ENCODE data around the gene HAGH.

DNA sequence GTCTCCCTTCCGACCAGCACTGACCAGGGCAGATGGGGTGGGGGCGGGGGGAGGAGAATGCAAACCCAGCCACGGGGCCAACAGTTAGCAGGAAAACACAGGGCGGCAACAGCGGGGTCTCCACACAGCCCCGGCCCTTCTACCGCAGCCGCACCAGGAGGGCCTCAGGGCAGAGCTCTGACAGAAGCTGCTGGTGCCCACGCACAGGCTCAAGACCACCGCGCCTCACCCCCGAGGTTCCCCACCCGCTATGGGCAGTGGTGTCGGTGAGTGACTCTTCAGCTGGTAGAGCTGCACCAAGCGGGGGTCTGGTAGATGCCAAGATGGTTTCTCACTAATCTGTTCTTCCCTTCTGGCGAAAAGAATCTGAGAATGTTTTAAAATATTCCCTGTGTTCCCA, 16.1 kb downstream of the HAGH start:
- TF ChIP-seq, protein P1, sequence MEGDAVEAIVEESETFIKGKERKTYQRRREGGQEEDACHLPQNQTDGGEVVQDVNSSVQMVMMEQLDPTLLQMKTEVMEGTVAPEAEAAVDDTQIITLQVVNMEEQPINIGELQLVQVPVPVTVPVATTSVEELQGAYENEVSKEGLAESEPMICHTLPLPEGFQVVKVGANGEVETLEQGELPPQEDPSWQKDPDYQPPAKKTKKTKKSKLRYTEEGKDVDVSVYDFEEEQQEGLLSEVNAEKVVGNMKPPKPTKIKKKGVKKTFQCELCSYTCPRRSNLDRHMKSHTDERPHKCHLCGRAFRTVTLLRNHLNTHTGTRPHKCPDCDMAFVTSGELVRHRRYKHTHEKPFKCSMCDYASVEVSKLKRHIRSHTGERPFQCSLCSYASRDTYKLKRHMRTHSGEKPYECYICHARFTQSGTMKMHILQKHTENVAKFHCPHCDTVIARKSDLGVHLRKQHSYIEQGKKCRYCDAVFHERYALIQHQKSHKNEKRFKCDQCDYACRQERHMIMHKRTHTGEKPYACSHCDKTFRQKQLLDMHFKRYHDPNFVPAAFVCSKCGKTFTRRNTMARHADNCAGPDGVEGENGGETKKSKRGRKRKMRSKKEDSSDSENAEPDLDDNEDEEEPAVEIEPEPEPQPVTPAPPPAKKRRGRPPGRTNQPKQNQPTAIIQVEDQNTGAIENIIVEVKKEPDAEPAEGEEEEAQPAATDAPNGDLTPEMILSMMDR (IDR thresholded peaks at IDR 0.05), result no peak
- TF ChIP-seq, protein P2, sequence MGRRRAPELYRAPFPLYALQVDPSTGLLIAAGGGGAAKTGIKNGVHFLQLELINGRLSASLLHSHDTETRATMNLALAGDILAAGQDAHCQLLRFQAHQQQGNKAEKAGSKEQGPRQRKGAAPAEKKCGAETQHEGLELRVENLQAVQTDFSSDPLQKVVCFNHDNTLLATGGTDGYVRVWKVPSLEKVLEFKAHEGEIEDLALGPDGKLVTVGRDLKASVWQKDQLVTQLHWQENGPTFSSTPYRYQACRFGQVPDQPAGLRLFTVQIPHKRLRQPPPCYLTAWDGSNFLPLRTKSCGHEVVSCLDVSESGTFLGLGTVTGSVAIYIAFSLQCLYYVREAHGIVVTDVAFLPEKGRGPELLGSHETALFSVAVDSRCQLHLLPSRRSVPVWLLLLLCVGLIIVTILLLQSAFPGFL (CRISPR knock-in tag; IDR thresholded peaks at IDR 0.05; ENCODE audit: borderline replicate concordance), result no peak
- TF ChIP-seq, protein P3, sequence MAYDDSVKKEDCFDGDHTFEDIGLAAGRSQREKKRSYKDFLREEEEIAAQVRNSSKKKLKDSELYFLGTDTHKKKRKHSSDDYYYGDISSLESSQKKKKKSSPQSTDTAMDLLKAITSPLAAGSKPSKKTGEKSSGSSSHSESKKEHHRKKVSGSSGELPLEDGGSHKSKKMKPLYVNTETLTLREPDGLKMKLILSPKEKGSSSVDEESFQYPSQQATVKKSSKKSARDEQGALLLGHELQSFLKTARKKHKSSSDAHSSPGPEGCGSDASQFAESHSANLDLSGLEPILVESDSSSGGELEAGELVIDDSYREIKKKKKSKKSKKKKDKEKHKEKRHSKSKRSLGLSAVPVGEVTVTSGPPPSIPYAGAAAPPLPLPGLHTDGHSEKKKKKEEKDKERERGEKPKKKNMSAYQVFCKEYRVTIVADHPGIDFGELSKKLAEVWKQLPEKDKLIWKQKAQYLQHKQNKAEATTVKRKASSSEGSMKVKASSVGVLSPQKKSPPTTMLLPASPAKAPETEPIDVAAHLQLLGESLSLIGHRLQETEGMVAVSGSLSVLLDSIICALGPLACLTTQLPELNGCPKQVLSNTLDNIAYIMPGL (CRISPR knock-in tag; IDR thresholded peaks at IDR 0.05), result no peak
- TF ChIP-seq, protein P4, sequence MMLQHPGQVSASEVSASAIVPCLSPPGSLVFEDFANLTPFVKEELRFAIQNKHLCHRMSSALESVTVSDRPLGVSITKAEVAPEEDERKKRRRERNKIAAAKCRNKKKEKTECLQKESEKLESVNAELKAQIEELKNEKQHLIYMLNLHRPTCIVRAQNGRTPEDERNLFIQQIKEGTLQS (CRISPR knock-in tag; conservative IDR thresholded peaks at IDR 0.05), result no peak
- TF ChIP-seq SP1 (CRISPR knock-in tag; conservative IDR thresholded peaks at IDR 0.05) (no peak), CREB1 (CRISPR knock-in tag; IDR thresholded peaks at IDR 0.05) (no peak), CBFB (CRISPR knock-in tag; IDR thresholded peaks at IDR 0.05; ENCODE audit: low read depth) (no peak), NR1H2 (CRISPR knock-in tag; IDR thresholded peaks at IDR 0.05) (no peak), SMAD3 (CRISPR knock-in tag; IDR thresholded peaks at IDR 0.05; ENCODE audit: borderline replicate concordance) (no peak), OVOL2 (CRISPR knock-in tag; IDR thresholded peaks at IDR 0.05; ENCODE audit: borderline replicate concordance) (no peak), ZNF121 (CRISPR knock-in tag; IDR thresholded peaks at IDR 0.05) (no peak)
- TF ChIP-seq, protein P5, sequence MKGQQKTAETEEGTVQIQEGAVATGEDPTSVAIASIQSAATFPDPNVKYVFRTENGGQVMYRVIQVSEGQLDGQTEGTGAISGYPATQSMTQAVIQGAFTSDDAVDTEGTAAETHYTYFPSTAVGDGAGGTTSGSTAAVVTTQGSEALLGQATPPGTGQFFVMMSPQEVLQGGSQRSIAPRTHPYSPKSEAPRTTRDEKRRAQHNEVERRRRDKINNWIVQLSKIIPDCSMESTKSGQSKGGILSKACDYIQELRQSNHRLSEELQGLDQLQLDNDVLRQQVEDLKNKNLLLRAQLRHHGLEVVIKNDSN (CRISPR knock-in tag; IDR thresholded peaks at IDR 0.05), result no peak
- TF ChIP-seq, protein P6, sequence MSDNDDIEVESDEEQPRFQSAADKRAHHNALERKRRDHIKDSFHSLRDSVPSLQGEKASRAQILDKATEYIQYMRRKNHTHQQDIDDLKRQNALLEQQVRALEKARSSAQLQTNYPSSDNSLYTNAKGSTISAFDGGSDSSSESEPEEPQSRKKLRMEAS (CRISPR knock-in tag; IDR thresholded peaks at IDR 0.05), result no peak

Measured in WTC11 (cell line).